Epithelial cell of prostate (primary cell): ENCODE measurements around the gene MTMR1.

Source experiments
- DNase-seq: peaks from one replicate; pipeline ENCODE4 v3.0.0-alpha.2; 2011; ENCODE audit warnings: low read depth, low spot score
- H3K27ac ChIP-seq: fragments of 450-650 bp; 2 replicates; pipeline ENCODE4 v1.5.1; 2017; ENCODE audit warnings: mild to moderate bottlenecking

Gene MTMR1

GRCh38 chrX:150696331-150696730 lies 3.1 kb downstream of the MTMR1 start:
- no peak for DNase-seq
- H3K27ac ChIP-seq, result peak overlapping the region; percentile 96

GRCh38 chrX:150696866-150697265 lies 3.7 kb downstream of the MTMR1 start:
- H3K27ac ChIP-seq, result no peak overlapping the region
- DNase-seq, result no peak

GRCh38 chrX:150697641-150698040 lies 4.4 kb downstream of the MTMR1 start:
- H3K27ac ChIP-seq, result no peak overlapping the region
- DNase-seq, result no peak

- H3K27ac ChIP-seq, result no peak overlapping the region
- no peak for DNase-seq
Measured at GRCh38 chrX:150698981-150699380, 5.8 kb downstream of the MTMR1 start.

- no peak overlapping the region for H3K27ac ChIP-seq
- no peak for DNase-seq
Measured at GRCh38 chrX:150700107-150700506, 6.9 kb downstream of the MTMR1 start.

- no peak overlapping the region for H3K27ac ChIP-seq
- DNase-seq, result no peak
Measured at GRCh38 chrX:150701377-150701776, 8.2 kb downstream of the MTMR1 start.

GRCh38 chrX:150702966-150703694 lies 9.9 kb downstream of the MTMR1 start:
- peak overlapping the region; percentile 43 for H3K27ac ChIP-seq
- DNase-seq, result no peak

- no peak for DNase-seq
- H3K27ac ChIP-seq, result peak overlapping the region; percentile 43
Measured at GRCh38 chrX:150703695-150703974, 10.4 kb downstream of the MTMR1 start.

- peak; percentile 36 for DNase-seq
- H3K27ac ChIP-seq, result peak overlapping the region; percentile 43
Measured at GRCh38 chrX:150704030-150704613, 10.9 kb downstream of the MTMR1 start.

GRCh38 chrX:150712619-150713018 lies 19.4 kb downstream of the MTMR1 start:
- no peak for DNase-seq
- no peak overlapping the region for H3K27ac ChIP-seq

- DNase-seq, result no peak
- H3K27ac ChIP-seq, result no peak overlapping the region
Measured at GRCh38 chrX:150715184-150715583, 22.0 kb downstream of the MTMR1 start.

- no peak overlapping the region for H3K27ac ChIP-seq
- no peak for DNase-seq
Measured at GRCh38 chrX:150719621-150720020, 26.4 kb downstream of the MTMR1 start.

GRCh38 chrX:150729956-150730355 lies 36.8 kb downstream of the MTMR1 start:
- DNase-seq, result no peak
- H3K27ac ChIP-seq, result no peak overlapping the region

GRCh38 chrX:150730719-150731118 lies 37.5 kb downstream of the MTMR1 start:
- no peak overlapping the region for H3K27ac ChIP-seq
- DNase-seq, result no peak

- H3K27ac ChIP-seq, result peak overlapping the region; percentile 45
- DNase-seq, result peak; percentile 50
Measured at GRCh38 chrX:150731795-150732194, 38.6 kb downstream of the MTMR1 start.

- H3K27ac ChIP-seq, result no peak overlapping the region
- DNase-seq, result no peak
Measured at GRCh38 chrX:150736475-150736874, 43.3 kb downstream of the MTMR1 start.

GRCh38 chrX:150752124-150752523 lies 58.9 kb downstream of the MTMR1 start:
- no peak overlapping the region for H3K27ac ChIP-seq
- no peak for DNase-seq

- no peak for DNase-seq
- no peak overlapping the region for H3K27ac ChIP-seq
Measured at GRCh38 chrX:150753357-150753756, 60.2 kb downstream of the MTMR1 start.

GRCh38 chrX:150753968-150754367 lies 60.8 kb downstream of the MTMR1 start:
- H3K27ac ChIP-seq, result no peak overlapping the region
- DNase-seq, result no peak

GRCh38 chrX:150757371-150757770 lies 64.2 kb downstream of the MTMR1 start:
- DNase-seq, result no peak
- H3K27ac ChIP-seq, result no peak overlapping the region

GRCh38 chrX:150759568-150760416 lies 66.6 kb downstream of the MTMR1 start:
- H3K27ac ChIP-seq, result no peak overlapping the region
- no peak for DNase-seq
